Peyer's patch (tissue), 4 donors: ENCODE measurements around the gene AK5. TPM values are rescaled to one million over a fixed set of nuclear protein-coding genes. Genes with fewer than 3 reads are reported as not detected.

Experiments
- DNase-seq, 3 donors: peaks; one replicate each; pipeline ENCODE4 v3.0.0-alpha.2; 2017 to 2019
- H3K27ac ChIP-seq, 4 donors: fragments of 200-600 bp; sonication (generic); one replicate each; pipeline ENCODE4 v1.5.1; 2016 to 2019
- H3K27me3 ChIP-seq, 2 donors: fragments of 200-600 bp; sonication (generic); one replicate each; pipeline ENCODE4 v1.5.1; 2019
- H3K36me3 ChIP-seq, 3 donors: fragments of 200-600 bp; sonication (generic); one replicate each; pipeline ENCODE4 v1.5.1; 2016 to 2019
- H3K4me1 ChIP-seq, 4 donors: fragments of 200-600 bp; sonication (generic); one replicate each; pipeline ENCODE4 v1.5.1; 2016 to 2019
- H3K4me3 ChIP-seq, 4 donors: fragments of 200-600 bp; sonication (generic); 1 replicate in 3 of 4; 2 replicates in 1 of 4; pipeline ENCODE4 v1.5.1; 2016 to 2019; ENCODE audit warnings: mild to moderate bottlenecking in 1 of 4
- H3K9me3 ChIP-seq, 4 donors: fragments of 200-600 bp; sonication (generic); one replicate each; pipeline ENCODE4 v1.5.1; 2016 to 2019; ENCODE audit warnings: mild to moderate bottlenecking in 1 of 4
- CTCF ChIP-seq, 6 experiments: fragments of 450-650 bp in 4 of 6; fragments of 200-600 bp in 2 of 6; sonication (generic) in 1 of 6; IDR thresholded peaks; one replicate each; pipeline ENCODE4 v1.5.1; 2017 to 2019; ENCODE audit warnings: antibody characterized with exemption in 6 of 6, mild to moderate bottlenecking in 3 of 6, moderate library complexity in 1 of 6
- POLR2A ChIP-seq, 2 donors: fragments of 450-650 bp; IDR thresholded peaks; one replicate each; pipeline ENCODE4 v1.5.1; 2017; ENCODE audit warnings: antibody characterized with exemption in 2 of 2, mild to moderate bottlenecking in 2 of 2, moderate library complexity in 2 of 2
- total RNA-seq, 4 donors: library from RNA; depleted of rRNA; stranded (reverse); fragments of >200 nt; gene quantifications; one replicate each; pipeline ENCODE4 v1.1.0, GENCODE V29; 2016

Gene AK5
- total RNA-seq, 4 donors from 2014 or later = 5.3 to 12.4 TPM; not detected in 2

DNA sequence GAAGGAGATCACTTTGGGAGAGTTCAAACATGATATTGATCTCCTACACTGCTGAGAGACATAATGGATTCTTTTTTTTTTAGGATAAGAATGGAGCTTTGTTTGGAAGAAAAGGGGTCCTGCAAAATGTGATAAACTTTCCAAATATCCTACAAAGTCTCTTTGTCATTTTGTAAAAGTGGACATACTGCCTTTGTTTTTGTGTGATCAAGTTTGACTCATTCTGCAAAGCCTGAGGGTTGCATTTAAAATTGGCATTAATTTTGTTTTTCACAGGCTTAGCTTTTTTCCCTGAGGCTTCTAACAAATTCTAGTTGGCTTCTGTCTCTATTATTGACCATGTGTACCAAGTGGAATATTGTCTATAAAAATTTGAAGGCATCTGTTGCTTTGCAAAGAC, 113.2 kb downstream of the AK5 start:
- no peak for TF ChIP-seq CTCF (IDR thresholded peaks at IDR 0.05)
- no peaks in the 10 kb centered on the region for H3K9me3 ChIP-seq
- H3K4me3 ChIP-seq = no peak overlapping the region
- no peak for DNase-seq
- H3K27me3 ChIP-seq = no peaks in the 10 kb centered on the region
- no peaks in the 10 kb centered on the region for H3K36me3 ChIP-seq
- no peak overlapping the region for H3K27ac ChIP-seq
- no peaks in the 10 kb centered on the region for H3K4me1 ChIP-seq

DNA sequence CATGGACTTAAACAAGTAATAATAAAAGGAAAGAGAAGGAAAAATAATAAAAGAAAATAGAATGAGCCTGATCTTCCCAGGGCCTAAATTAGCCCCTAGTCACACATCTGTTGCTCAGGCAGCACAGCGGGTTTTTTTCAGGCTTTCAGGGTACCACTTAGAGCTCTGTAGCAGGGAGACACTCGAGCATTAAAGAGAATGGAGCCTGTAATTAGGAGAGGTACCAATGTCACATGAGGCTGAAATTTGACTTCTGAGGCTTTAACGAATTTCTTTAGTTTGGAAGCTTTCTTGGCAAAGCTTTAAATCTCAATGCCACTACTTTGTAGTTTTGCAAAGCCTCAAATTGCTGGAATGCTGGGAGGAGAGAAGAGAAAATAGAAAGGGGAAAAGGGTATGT, 116.3 kb downstream of the AK5 start:
- Histone ChIP-seq H3K4me3 (no peak overlapping the region), H3K36me3 (no peaks in the 10 kb centered on the region), H3K4me1 (no peaks in the 10 kb centered on the region), H3K9me3 (no peaks in the 10 kb centered on the region), H3K27me3 (no peaks in the 10 kb centered on the region), H3K27ac (no peak overlapping the region)
- no peak for DNase-seq
- TF ChIP-seq CTCF (IDR thresholded peaks at IDR 0.05) (no peak), POLR2A (IDR thresholded peaks at IDR 0.05) (no peak)

DNA sequence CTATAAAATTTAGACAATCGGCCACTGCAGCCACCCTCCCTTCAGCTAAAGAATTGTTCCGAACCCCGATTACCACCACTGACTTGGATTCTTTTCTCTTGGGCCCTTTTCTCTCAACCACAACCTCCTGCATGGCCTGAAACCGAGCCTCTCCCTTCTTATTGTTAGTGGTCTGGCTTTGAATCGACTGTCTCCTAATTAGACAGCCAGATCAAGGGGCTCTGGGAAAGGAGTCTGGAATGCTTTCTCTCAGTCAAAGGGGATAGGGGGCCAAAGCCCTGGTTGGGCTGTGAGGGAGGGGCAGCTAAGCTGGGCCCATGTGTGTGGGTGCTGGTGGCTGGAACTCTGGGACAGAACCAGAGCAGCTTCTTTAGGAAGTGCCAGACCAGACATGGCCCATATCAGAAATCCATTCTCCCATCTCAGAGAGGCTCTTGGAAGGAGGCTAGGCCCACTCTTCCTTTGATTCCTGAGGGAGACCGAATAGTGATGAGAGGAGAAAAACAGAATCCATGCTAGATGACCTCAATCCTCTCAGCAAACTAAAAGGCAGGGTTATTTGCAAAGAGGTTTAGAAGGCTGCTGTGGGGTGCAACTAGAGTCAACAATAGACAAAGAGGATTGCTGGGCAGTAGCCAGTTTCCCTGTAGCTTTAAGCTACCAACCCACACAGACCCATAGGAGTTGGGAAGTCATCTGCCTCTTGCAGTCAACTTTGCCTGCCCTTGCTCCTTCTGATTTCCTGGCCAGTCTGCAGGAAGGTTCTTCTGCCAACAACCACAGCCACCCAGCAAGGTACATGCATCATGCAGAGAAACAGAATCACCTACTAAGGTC, 117.6 kb downstream of the AK5 start:
- TF ChIP-seq POLR2A (IDR thresholded peaks at IDR 0.05) (no peak), CTCF (IDR thresholded peaks at IDR 0.05) (no peak)
- no peaks in the 10 kb centered on the region for H3K4me1 ChIP-seq
- no peak overlapping the region for H3K4me3 ChIP-seq
- no peak overlapping the region for H3K27ac ChIP-seq
- DNase-seq = no peak
- H3K36me3 ChIP-seq = no peaks in the 10 kb centered on the region
- H3K9me3 ChIP-seq = no peaks in the 10 kb centered on the region
- H3K27me3 ChIP-seq = no peaks in the 10 kb centered on the region

DNA sequence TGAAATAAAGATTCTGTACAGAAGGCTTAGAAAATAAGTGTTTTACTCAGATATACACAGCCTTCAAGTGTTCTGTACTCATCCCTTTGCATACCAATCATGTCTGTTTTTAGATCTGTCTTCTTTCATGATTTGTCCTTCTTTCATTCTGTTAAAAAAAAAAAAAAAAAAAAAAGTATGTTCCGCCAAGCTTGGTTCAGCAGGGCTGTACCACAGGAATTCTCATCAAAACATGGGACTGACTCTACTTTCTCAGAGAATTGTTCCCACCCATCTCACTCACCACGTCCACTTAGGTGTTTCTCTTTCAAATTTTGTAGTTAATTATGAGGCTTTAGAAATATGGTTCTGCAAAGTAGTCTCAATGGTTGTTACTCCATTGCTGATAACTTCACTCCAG, 119.0 kb downstream of the AK5 start:
- DNase-seq = no peak
- Histone ChIP-seq H3K27me3 (no peaks in the 10 kb centered on the region), H3K36me3 (no peaks in the 10 kb centered on the region), H3K27ac (no peak overlapping the region), H3K4me1 (no peaks in the 10 kb centered on the region), H3K4me3 (no peak overlapping the region), H3K9me3 (no peaks in the 10 kb centered on the region)
- TF ChIP-seq POLR2A (IDR thresholded peaks at IDR 0.05) = no peak
- TF ChIP-seq CTCF (IDR thresholded peaks at IDR 0.05) = no peak

- Histone ChIP-seq H3K27ac (no peak overlapping the region), H3K36me3 (no peaks in the 10 kb centered on the region), H3K4me1 (no peaks in the 10 kb centered on the region), H3K27me3 (no peaks in the 10 kb centered on the region), H3K4me3 (no peak overlapping the region), H3K9me3 (no peaks in the 10 kb centered on the region)
- no peak for DNase-seq
- TF ChIP-seq POLR2A (IDR thresholded peaks at IDR 0.05) (no peak), CTCF (IDR thresholded peaks at IDR 0.05) (no peak)
These were observed 119.6 kb downstream of the AK5 start for GRCh38 chr1:77401384-77401783.
